NCI-H1694 treated with DMSO at 0.1 percent for 48 hours (cell line): ENCODE results near the gene CHMP5.
A peak's percentile ranks its signal among the peaks of the same experiment; 100 is the strongest.

Experiments used
- DNase-seq: peaks from one replicate; lab custom pipeline; 2025; lab: John Stamatoyannopoulos, UW

Gene CHMP5

GRCh38 chr9:33264473-33265177 is at the start of gene CHMP5, which contains the start of gene BAG1:
Gene CHMP5 (plus strand): TSS chr9:33265049. CDS start chr9:33265079, 30 bp downstream.
Gene BAG1 (minus strand): TSS chr9:33264708.
- peak; percentile 98 for DNase-seq

- no peak for DNase-seq
Measured at GRCh38 chr9:33220681-33221567, 43.9 kb upstream of the CHMP5 start.

- no peak for DNase-seq
Measured at GRCh38 chr9:33221568-33221884, 43.3 kb upstream of the CHMP5 start.

GRCh38 chr9:33222031-33222430 is 42.8 kb upstream of the CHMP5 start:
- peak; percentile 26 for DNase-seq

- DNase-seq = peak; percentile 17
Measured at GRCh38 chr9:33223696-33224095, 41.2 kb upstream of the CHMP5 start.

- peak; percentile 65 for DNase-seq
Measured at GRCh38 chr9:33225319-33226147, 39.3 kb upstream of the CHMP5 start.

- peak; percentile 5 for DNase-seq
Measured at GRCh38 chr9:33227008-33227398, 37.8 kb upstream of the CHMP5 start.

- no peak for DNase-seq
Measured at GRCh38 chr9:33227741-33228140, 37.1 kb upstream of the CHMP5 start.

GRCh38 chr9:33228606-33229005 is 36.2 kb upstream of the CHMP5 start:
- no peak for DNase-seq

- DNase-seq = no peak
Measured at GRCh38 chr9:33229359-33230114, 35.3 kb upstream of the CHMP5 start.

- no peak for DNase-seq
Measured at GRCh38 chr9:33230756-33231622, 33.9 kb upstream of the CHMP5 start.

- DNase-seq = no peak
Measured at GRCh38 chr9:33231623-33231942, 33.3 kb upstream of the CHMP5 start.

GRCh38 chr9:33232815-33233214 is 32.0 kb upstream of the CHMP5 start:
- no peak for DNase-seq

- DNase-seq = no peak
Measured at GRCh38 chr9:33233626-33234342, 31.1 kb upstream of the CHMP5 start.

GRCh38 chr9:33234511-33235467 is 30.1 kb upstream of the CHMP5 start:
- no peak for DNase-seq

GRCh38 chr9:33236571-33236970 is 28.3 kb upstream of the CHMP5 start:
- DNase-seq = no peak

- no peak for DNase-seq
Measured at GRCh38 chr9:33239921-33240320, 24.9 kb upstream of the CHMP5 start, which contains the start of gene SPINK4. Gene SPINK4 (plus strand): TSS chr9:33240167. CDS start chr9:33240209, 42 bp downstream.

- no peak for DNase-seq
Measured at GRCh38 chr9:33241298-33241697, 23.6 kb upstream of the CHMP5 start.

- no peak for DNase-seq
Measured at GRCh38 chr9:33242609-33243134, 22.2 kb upstream of the CHMP5 start.
